IMR-90 (cell line): Measurements from ENCODE around the gene RPL23. TPM values are rescaled to one million over a fixed set of nuclear protein-coding genes. Genes with fewer than 3 reads are reported as not detected.
A peak's percentile ranks its signal among the peaks of the same experiment; 100 is the strongest.

ENCODE experiments used
- ATAC-seq: fragments of 200-7000 bp; cut with Tn5 transposase; 2 replicates; pipeline ENCODE4 v1.9.1; 2020; ENCODE audit warnings: low read depth, mild to moderate bottlenecking, moderate library complexity
- BruUV-seq: library from RNA; stranded (reverse); fragments of 400-500 nt; replicated peaks from 2 replicates; lab custom pipeline; 2021; lab: Mats Ljungman, UMichigan
- CTCF ChIA-PET: fragments of 300-600 bp; formaldehyde crosslinking; extraction: SDS; loops from one replicate; lab custom pipeline; 2021; ENCODE audit warnings: antibody characterized with exemption; lab: Yijun Ruan, JAX
- POLR2A ChIA-PET: fragments of 300-600 bp; sonication (Branson Sonifier 250); formaldehyde crosslinking; loops from one replicate; lab custom pipeline; 2022; ENCODE audit warnings: antibody characterized with exemption; ENCODE audit not compliant: unreplicated experiment; lab: Charles Lee
- DNase-seq: peaks from one replicate; pipeline ENCODE4 v3.0.0; 2013
- H2AFZ ChIP-seq: replicated peaks from 2 replicates; pipeline ENCODE3; 2013; ENCODE audit warnings: low read length, mild to moderate bottlenecking; ENCODE audit not compliant: poor library complexity
- H2AK5ac ChIP-seq: 2 replicates; pipeline ENCODE4 v1.6.1; 2013; ENCODE audit warnings: low read depth, low read length, inconsistent platforms
- H2AK9ac ChIP-seq: replicated peaks from 2 replicates; pipeline ENCODE3; 2013; ENCODE audit warnings: mild to moderate bottlenecking, low read depth, low read length, moderate library complexity; ENCODE audit not compliant: poor library complexity
- H2BK120ac ChIP-seq: 2 replicates; pipeline ENCODE4 v1.6.1; 2013; ENCODE audit warnings: low read depth, low read length, inconsistent platforms
- H2BK15ac ChIP-seq: 3 replicates; pipeline ENCODE4 v1.6.1; 2013; ENCODE audit warnings: low read depth, low read length, inconsistent platforms
- H2BK20ac ChIP-seq: 2 replicates; pipeline ENCODE4 v1.6.1; 2013; ENCODE audit warnings: low read depth, mild to moderate bottlenecking, inconsistent platforms, low read length, moderate library complexity
- H2BK5ac ChIP-seq: 2 replicates; pipeline ENCODE4 v1.6.1; 2013; ENCODE audit warnings: mild to moderate bottlenecking, low read depth, low read length, inconsistent platforms; ENCODE audit not compliant: poor library complexity, severe bottlenecking
- H3K14ac ChIP-seq: replicated peaks from 2 replicates; pipeline ENCODE4 v1.6.1; 2013; ENCODE audit warnings: low read depth, low read length, inconsistent platforms
- H3K18ac ChIP-seq: 2 replicates; pipeline ENCODE4 v1.6.1; 2013; ENCODE audit warnings: low read depth, low read length, control low read depth
- H3K23ac ChIP-seq: 2 replicates; pipeline ENCODE4 v1.6.1; 2013; ENCODE audit warnings: low read depth, low read length, inconsistent platforms
- H3K27ac ChIP-seq: 2 replicates; pipeline ENCODE4 v1.5.1; 2013; ENCODE audit warnings: mild to moderate bottlenecking, control low read depth, low read length; ENCODE audit not compliant: insufficient read depth
- H3K27me3 ChIP-seq: 2 replicates; pipeline ENCODE4 v1.6.1; 2013; ENCODE audit warnings: low read length; ENCODE audit not compliant: control insufficient read depth, insufficient read depth
- H3K36me3 ChIP-seq: 2 replicates; pipeline ENCODE4 v1.6.1; 2013; ENCODE audit warnings: low read length, mixed read lengths; ENCODE audit not compliant: control insufficient read depth, insufficient read depth
- H3K4ac ChIP-seq: 2 replicates; pipeline ENCODE4 v1.6.1; 2013; ENCODE audit warnings: low read depth, low read length, inconsistent platforms
- H3K4me1 ChIP-seq: 2 replicates; pipeline ENCODE4 v1.6.1; 2013; ENCODE audit warnings: low read length, mixed read lengths; ENCODE audit not compliant: control insufficient read depth, insufficient read depth
- H3K4me2 ChIP-seq: 2 replicates; pipeline ENCODE4 v1.6.1; 2013; ENCODE audit warnings: low read depth, mild to moderate bottlenecking, control low read depth, low read length, moderate library complexity
- H3K4me3 ChIP-seq: 2 replicates; pipeline ENCODE4 v1.5.1; 2013; ENCODE audit warnings: low read depth, mild to moderate bottlenecking, control low read depth, low read length, moderate library complexity; ENCODE audit not compliant: insufficient read depth
- H3K56ac ChIP-seq: 2 replicates; pipeline ENCODE4 v1.6.1; 2013; ENCODE audit warnings: low read length, inconsistent platforms; ENCODE audit not compliant: insufficient read depth; ENCODE audit errors: extremely low read depth
- H3K79me1 ChIP-seq, 2 experiments: 2 replicates each; pipeline ENCODE4 v1.6.1; 2013; ENCODE audit warnings: low read length in 2 of 2, inconsistent platforms in 1 of 2, low read depth in 1 of 2
- H3K9ac ChIP-seq: 2 replicates; pipeline ENCODE4 v1.6.1; 2013; ENCODE audit warnings: low read depth, low read length, control low read depth
- H3K9me1 ChIP-seq: 2 replicates; pipeline ENCODE4 v1.6.1; 2013; ENCODE audit warnings: low read length, inconsistent platforms; ENCODE audit not compliant: insufficient read depth
- H3K9me3 ChIP-seq: 2 replicates; pipeline ENCODE4 v1.6.1; 2013; ENCODE audit warnings: low read length; ENCODE audit not compliant: control insufficient read depth, insufficient read depth
- H4K20me1 ChIP-seq: 2 replicates; pipeline ENCODE4 v1.6.1; 2013; ENCODE audit warnings: low read length, inconsistent platforms; ENCODE audit not compliant: insufficient read depth
- H4K5ac ChIP-seq: 2 replicates; pipeline ENCODE4 v1.6.1; 2013; ENCODE audit warnings: mild to moderate bottlenecking, low read depth, low read length, control low read depth
- H4K8ac ChIP-seq, 2 experiments: 2 replicates each; pipeline ENCODE4 v1.6.1; 2013; ENCODE audit warnings: low read depth in 2 of 2, low read length in 2 of 2, control low read depth in 1 of 2, inconsistent platforms in 1 of 2
- H4K91ac ChIP-seq: 2 replicates; pipeline ENCODE4 v1.6.1; 2013; ENCODE audit warnings: low read depth, low read length, inconsistent platforms; ENCODE audit not compliant: insufficient read depth
- CHD1 ChIP-seq: IDR thresholded peaks from 2 replicates; pipeline ENCODE4 v1.6.1; 2012; ENCODE audit warnings: low read depth, low read length, improper control_type of control experiment
- MAZ ChIP-seq: IDR thresholded peaks from 2 replicates; pipeline ENCODE4 v1.6.1; 2012; ENCODE audit warnings: low read depth, mild to moderate bottlenecking, low read length, improper control_type of control experiment, moderate library complexity, borderline replicate concordance
- RAD21 ChIP-seq: IDR thresholded peaks from 2 replicates; pipeline ENCODE4 v1.6.1; 2012; ENCODE audit warnings: low read length, improper control_type of control experiment
- RFX5 ChIP-seq: IDR thresholded peaks from 2 replicates; pipeline ENCODE4 v1.8.0; 2012; ENCODE audit warnings: low read depth, mild to moderate bottlenecking, low read length, moderate library complexity
- SMC3 ChIP-seq: fragments of 150-350 bp; IDR thresholded peaks from 2 replicates; pipeline ENCODE4 v1.6.1; 2016; ENCODE audit warnings: low read depth, mild to moderate bottlenecking, antibody characterized with exemption, low read length, moderate library complexity
- WGBS, 2 experiments: methylation state at CpG; one replicate each; pipeline versions ENCODE4 v1.1.5 to v1.1.7; 2013; ENCODE audit warnings: missing lambda C conversion rate in 2 of 2; ENCODE audit not compliant: insufficient read length in 1 of 2; ENCODE audit errors: extremely low coverage in 2 of 2; 5-methylcytosine and 5-hydroxymethylcytosine counted together
- dilution Hi-C: fragments of 300-500 bp; cut with HindIII; formaldehyde crosslinking; loops from one replicate; pipeline ENCODE4 v1.14.3; 2018; ENCODE audit warnings: low sequenced_read_pairs; ENCODE audit not compliant: unreplicated experiment
- in situ Hi-C: fragments of 300-500 bp; cut with MboI; formaldehyde crosslinking; loops from 3 replicates; pipeline ENCODE4 v1.14.3; 2019; ENCODE audit warnings: low sequenced_read_pairs, inconsistent platforms, mixed read lengths
- intact Hi-C: fragments of 100-400 bp; cut with micrococcal nuclease; formaldehyde crosslinking; loops from 2 replicates; pipeline ENCODE4 v1.10.0; 2022
- polyA plus RNA-seq, 3 experiments: library from polyadenylated mRNA; depleted of rRNA; stranded (reverse); fragments of >200 nt; gene quantifications; 2 replicates each; pipeline ENCODE4 v1.2.3, GENCODE V29; 2012; ENCODE audit warnings: low replicate concordance in 1 of 3
- total RNA-seq: library from RNA; depleted of rRNA; stranded (reverse); fragments of >200 nt; gene quantifications from 2 replicates; pipeline ENCODE4 v1.2.3, GENCODE V29; 2012

The RPL23 gene
- total and polyA plus RNA-seq, 2 of the 4 experiments (the other 2 are of a cell fraction) = 1,170 to 2,308 TPM

GRCh38 chr17:38879878-38880665, 26.6 kb upstream of the RPL23 start:
- in situ Hi-C loops (no loop called here), intact Hi-C loops (no loop called here), dilution Hi-C loops (no loop called here)
- Histone ChIP-seq H2BK5ac (peak overlapping the region; percentile 84), H3K9me1 (peaks cover 33% of the 10 kb centered on the region), H3K23ac (peak overlapping the region; percentile 92), H3K18ac (peak overlapping the region; percentile 65; the same call in 1 of the 2 replicates), H4K5ac (peak overlapping the region; percentile 24; the same call in 1 of the 2 replicates), H3K9me3 (no peaks in the 10 kb centered on the region), H2AK9ac (peak overlapping the region; percentile 99), H4K91ac (peak overlapping the region; percentile 92), H3K27ac (peak overlapping the region; percentile 91), H3K79me1 (peaks cover 0 to 79% of the 10 kb centered on the region in 2 experiments; a peak in 2 of 4 replicates), H2BK20ac (peak overlapping the region; percentile 87), H3K4me1 (peaks cover 59% of the 10 kb centered on the region), H2AK5ac (peak overlapping the region; percentile 100), H2BK120ac (peak overlapping the region; percentile 88), H2AFZ (peak overlapping the region; percentile 46), H3K36me3 (peaks cover 65% of the 10 kb centered on the region), H4K20me1 (peaks cover 100% of the 10 kb centered on the region), H4K8ac (peak overlapping the region; percentile 86 to 97), H3K9ac (peak overlapping the region; percentile 79), H3K4ac (peak overlapping the region; percentile 98), H3K27me3 (no peaks in the 10 kb centered on the region), H3K56ac (peak overlapping the region; percentile 97), H2BK15ac (peak overlapping the region; percentile 88; the same call in 2 of the 3 replicates), H3K4me3 (no peak overlapping the region), H3K4me2 (peak overlapping the region; percentile 51), H3K14ac (peak overlapping the region; percentile 92)
- ATAC-seq (peak; percentile 66), DNase-seq (peak; percentile 83)
- ChIA-PET CTCF (interaction anchor here (0.6 kb wide), 2 partner anchors 31 to 355 kb away, joined by 3 to 4 read pairs; no protein-coding TSS in a partner anchor), POLR2A (interaction anchor here (0.5 to 0.6 kb wide), 3 partner anchors 9 to 45 kb away, joined by 3 to 5 read pairs (median 4); no protein-coding TSS in a partner anchor)
- WGBS, 2 experiments = no CpG with 5 or more reads among the region's 6 CpGs
- no TSS peak for BruUV-seq
- 0 out of 2 replicates have a peak, but pooled peaks have one; percentile 13 for TF ChIP-seq SMC3
- TF ChIP-seq CHD1 = no peak
- TF ChIP-seq RFX5 = no peak
- TF ChIP-seq MAZ = peak; percentile 65; the same call in 1 of the 2 replicates
- TF ChIP-seq RAD21 = no peak
